Neural cell (in vitro differentiated cells): ENCODE data around the gene GATA2. TPM values are rescaled to one million over a fixed set of nuclear protein-coding genes. Genes with fewer than 3 reads are reported as not detected.

Experiments used
- H2AFZ ChIP-seq: fragments of 200-600, 300-800 bp; sonication (generic), shearing (Covaris generic); 2 replicates; pipeline ENCODE4 v1.6.0; 2014; ENCODE audit warnings: low read depth, mild to moderate bottlenecking, antibody characterized with exemption, low read length, moderate library complexity
- H3F3A ChIP-seq: fragments of 200-600 bp; shearing (Covaris generic); 2 replicates; pipeline ENCODE4 v1.6.1; 2016; ENCODE audit warnings: mild to moderate bottlenecking, moderate library complexity, mixed read lengths, antibody characterized with exemption, low read length; ENCODE audit not compliant: insufficient read depth, poor library complexity, severe bottlenecking
- H3K27ac ChIP-seq: fragments of 200-600, 300-800 bp; sonication (generic), shearing (Covaris generic); 2 replicates; pipeline ENCODE4 v1.5.1; 2014; ENCODE audit warnings: mild to moderate bottlenecking, low read length, moderate library complexity
- H3K27me3 ChIP-seq: fragments of 300-800, 200-600 bp; sonication (generic), shearing (Covaris generic); 2 replicates; pipeline ENCODE4 v1.6.0; 2014; ENCODE audit warnings: mild to moderate bottlenecking, low read depth, low read length, moderate library complexity; ENCODE audit not compliant: insufficient read depth
- H3K36me3 ChIP-seq: fragments of 300-800, 200-600 bp; sonication (generic), shearing (Covaris generic); 2 replicates; pipeline ENCODE4 v1.5.1; 2014; ENCODE audit warnings: mild to moderate bottlenecking, antibody characterized with exemption, low read length, moderate library complexity; ENCODE audit not compliant: insufficient read depth
- H3K4me2 ChIP-seq: fragments of 300-800, 200-600 bp; sonication (generic), shearing (Covaris generic); 2 replicates; pipeline ENCODE4 v1.6.0; 2014; ENCODE audit warnings: mild to moderate bottlenecking, low read length
- H3K4me3 ChIP-seq: fragments of 300-800, 200-600 bp; sonication (generic), shearing (Covaris generic); 2 replicates; pipeline ENCODE4 v1.5.1; 2014; ENCODE audit warnings: mild to moderate bottlenecking, low read length, moderate library complexity
- H3K79me2 ChIP-seq: fragments of 200-600 bp; shearing (Covaris generic); replicated peaks from 2 replicates; pipeline ENCODE4 v1.6.0; 2014; ENCODE audit warnings: mild to moderate bottlenecking, low read length, moderate library complexity; ENCODE audit not compliant: insufficient read depth
- H3K9ac ChIP-seq: fragments of 300-800, 200-600 bp; sonication (generic), shearing (Covaris generic); 2 replicates; pipeline ENCODE4 v1.6.1; 2016; ENCODE audit warnings: mild to moderate bottlenecking, low read length, mixed read lengths
- H3K9me2 ChIP-seq: fragments of 200-600 bp; shearing (Covaris generic); 2 replicates; pipeline ENCODE4 v1.6.1; 2016; ENCODE audit warnings: mild to moderate bottlenecking, low read length, mixed read lengths; ENCODE audit not compliant: insufficient read depth
- H3K9me3 ChIP-seq: fragments of 200-600, 300-800 bp; sonication (generic), shearing (Covaris generic); 2 replicates; pipeline ENCODE4 v1.6.1; 2016; ENCODE audit warnings: mild to moderate bottlenecking, mixed run types, low read length, moderate library complexity, mixed read lengths
- H4K20me1 ChIP-seq: fragments of 200-600 bp; shearing (Covaris generic); 2 replicates; pipeline ENCODE4 v1.6.1; 2016; ENCODE audit warnings: mild to moderate bottlenecking, mixed run types; ENCODE audit not compliant: insufficient read depth
- CTCF ChIP-seq: fragments of 450-650 bp; IDR thresholded peaks from 2 replicates; pipeline ENCODE4 v1.5.1; 2014; ENCODE audit warnings: antibody characterized with exemption, mild to moderate bottlenecking, moderate library complexity; ENCODE audit not compliant: poor library complexity, severe bottlenecking
- EP300 ChIP-seq: fragments of 450-650 bp; conservative IDR thresholded peaks from 2 replicates; pipeline ENCODE4 v1.6.1; 2014; ENCODE audit warnings: antibody characterized with exemption, mild to moderate bottlenecking, moderate library complexity; ENCODE audit not compliant: poor library complexity, severe bottlenecking
- EZH2 ChIP-seq: fragments of 200-600, 300-800 bp; shearing (Covaris generic), sonication (generic); IDR thresholded peaks from 2 replicates; pipeline ENCODE4 v1.6.1; 2014; ENCODE audit warnings: antibody characterized with exemption, low read length, borderline replicate concordance, mild to moderate bottlenecking; ENCODE audit not compliant: insufficient read depth, poor library complexity, severe bottlenecking
- MXI1 ChIP-seq: fragments of 450-650 bp; conservative IDR thresholded peaks from 2 replicates; pipeline ENCODE4 v1.6.1; 2014; ENCODE audit warnings: antibody characterized with exemption, mild to moderate bottlenecking; ENCODE audit not compliant: poor library complexity, severe bottlenecking
- POLR2AphosphoS5 ChIP-seq: IDR thresholded peaks from 2 replicates; pipeline ENCODE4 v1.6.1; 2012
- RAD21 ChIP-seq: fragments of 450-650 bp; conservative IDR thresholded peaks from 2 replicates; pipeline ENCODE4 v1.6.1; 2014; ENCODE audit warnings: antibody characterized with exemption, mild to moderate bottlenecking, moderate library complexity
- SMC3 ChIP-seq: fragments of 450-650 bp; conservative IDR thresholded peaks from 2 replicates; pipeline ENCODE4 v1.6.1; 2014; ENCODE audit warnings: antibody characterized with exemption, mild to moderate bottlenecking, moderate library complexity; ENCODE audit not compliant: poor library complexity
- TAF1 ChIP-seq: IDR thresholded peaks from 2 replicates; pipeline ENCODE4 v1.6.1; 2012; ENCODE audit warnings: low read depth
- polyA plus RNA-seq: library from polyadenylated mRNA; depleted of rRNA; stranded (reverse); fragments of >200 nt; gene quantifications from 2 replicates; pipeline ENCODE4 v1.2.3, GENCODE V29; 2014
- TF ChIP-seq, protein P1 (sequence below): IDR thresholded peaks from 2 replicates; pipeline ENCODE4 v1.6.1; 2012; ENCODE audit warnings: borderline replicate concordance

GATA2 gene
- polyA plus RNA-seq, 1 donor from 2014 or later = not detected

DNA sequence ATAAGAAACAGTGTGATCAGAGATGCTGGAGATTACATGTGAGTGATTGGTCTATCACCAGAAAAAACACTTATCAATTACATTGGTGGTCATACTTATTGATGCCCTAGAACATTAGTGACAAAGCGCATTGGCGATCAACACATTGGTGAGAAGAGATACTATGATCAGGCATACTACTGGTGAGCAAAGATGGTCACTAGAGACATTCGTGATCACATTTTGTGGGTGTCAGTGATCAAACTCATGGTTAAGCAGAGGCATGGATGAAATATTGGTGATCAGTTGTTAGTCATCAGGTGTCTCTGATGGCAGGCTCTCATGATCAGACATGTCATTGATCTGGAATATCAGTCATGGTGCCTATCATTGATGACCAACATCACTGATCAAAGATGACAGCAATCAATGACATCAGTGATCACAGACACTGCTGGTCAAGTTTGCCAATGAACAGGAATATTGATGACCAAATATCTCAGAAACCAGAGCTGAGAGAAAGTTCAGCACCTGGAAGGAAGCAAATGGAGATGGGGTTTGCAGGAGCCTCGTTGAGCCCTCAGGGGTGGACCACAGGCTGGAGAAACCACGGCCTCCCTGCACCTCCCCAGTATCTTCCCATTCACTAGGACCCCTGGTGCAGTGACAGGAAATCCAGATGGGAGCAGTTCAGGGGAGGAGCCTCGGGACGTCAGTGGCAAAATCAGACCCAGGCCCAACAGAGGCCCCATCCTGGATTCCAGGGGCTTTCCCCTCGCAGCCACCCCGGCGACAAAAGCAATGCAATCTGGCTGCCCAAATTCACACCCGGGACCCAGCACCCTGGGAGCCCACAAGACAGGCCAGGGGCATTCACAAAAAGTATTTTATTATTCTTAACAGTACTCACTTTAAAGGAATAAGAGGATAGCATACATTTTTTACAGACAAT, 14.2 kb downstream of the GATA2 start:
- Histone ChIP-seq H3K27ac (no peak overlapping the region), H3K4me3 (no peak overlapping the region), H3K9me2 (no peaks in the 10 kb centered on the region), H4K20me1 (no peaks in the 10 kb centered on the region), H3K4me2 (no peak overlapping the region), H3K36me3 (no peaks in the 10 kb centered on the region), H3K27me3 (peaks cover 64% of the 10 kb centered on the region), H3K79me2 (no peaks in the 10 kb centered on the region), H3F3A (no peaks in the 10 kb centered on the region), H2AFZ (no peak overlapping the region), H3K9ac (no peak overlapping the region), H3K9me3 (no peaks in the 10 kb centered on the region)
- TF ChIP-seq EZH2 (no peak), MXI1 (no peak), SMC3 (no peak), POLR2AphosphoS5 (no peak)
- TF ChIP-seq, protein P1, sequence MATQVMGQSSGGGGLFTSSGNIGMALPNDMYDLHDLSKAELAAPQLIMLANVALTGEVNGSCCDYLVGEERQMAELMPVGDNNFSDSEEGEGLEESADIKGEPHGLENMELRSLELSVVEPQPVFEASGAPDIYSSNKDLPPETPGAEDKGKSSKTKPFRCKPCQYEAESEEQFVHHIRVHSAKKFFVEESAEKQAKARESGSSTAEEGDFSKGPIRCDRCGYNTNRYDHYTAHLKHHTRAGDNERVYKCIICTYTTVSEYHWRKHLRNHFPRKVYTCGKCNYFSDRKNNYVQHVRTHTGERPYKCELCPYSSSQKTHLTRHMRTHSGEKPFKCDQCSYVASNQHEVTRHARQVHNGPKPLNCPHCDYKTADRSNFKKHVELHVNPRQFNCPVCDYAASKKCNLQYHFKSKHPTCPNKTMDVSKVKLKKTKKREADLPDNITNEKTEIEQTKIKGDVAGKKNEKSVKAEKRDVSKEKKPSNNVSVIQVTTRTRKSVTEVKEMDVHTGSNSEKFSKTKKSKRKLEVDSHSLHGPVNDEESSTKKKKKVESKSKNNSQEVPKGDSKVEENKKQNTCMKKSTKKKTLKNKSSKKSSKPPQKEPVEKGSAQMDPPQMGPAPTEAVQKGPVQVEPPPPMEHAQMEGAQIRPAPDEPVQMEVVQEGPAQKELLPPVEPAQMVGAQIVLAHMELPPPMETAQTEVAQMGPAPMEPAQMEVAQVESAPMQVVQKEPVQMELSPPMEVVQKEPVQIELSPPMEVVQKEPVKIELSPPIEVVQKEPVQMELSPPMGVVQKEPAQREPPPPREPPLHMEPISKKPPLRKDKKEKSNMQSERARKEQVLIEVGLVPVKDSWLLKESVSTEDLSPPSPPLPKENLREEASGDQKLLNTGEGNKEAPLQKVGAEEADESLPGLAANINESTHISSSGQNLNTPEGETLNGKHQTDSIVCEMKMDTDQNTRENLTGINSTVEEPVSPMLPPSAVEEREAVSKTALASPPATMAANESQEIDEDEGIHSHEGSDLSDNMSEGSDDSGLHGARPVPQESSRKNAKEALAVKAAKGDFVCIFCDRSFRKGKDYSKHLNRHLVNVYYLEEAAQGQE = no peak

DNA sequence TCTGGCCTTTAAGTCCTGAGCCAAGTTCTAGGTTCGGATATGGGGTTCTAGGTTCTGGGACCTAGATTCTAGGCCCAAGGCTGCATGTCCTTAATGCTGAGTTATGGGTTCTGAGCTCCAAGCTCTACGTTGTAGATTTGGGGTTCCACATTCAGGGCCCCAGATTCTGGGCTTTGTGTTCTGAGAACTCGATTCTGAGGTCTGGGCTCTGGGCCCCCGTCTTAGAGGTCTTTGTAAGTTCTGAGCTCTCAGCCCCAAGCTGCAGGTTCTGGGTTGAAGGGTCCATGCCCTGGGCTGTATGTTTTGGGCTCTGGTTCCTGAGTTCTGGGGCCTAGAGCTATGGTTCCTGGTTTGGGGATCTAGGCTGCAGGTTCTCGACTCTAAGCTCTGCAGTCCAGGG, 16.3 kb downstream of the GATA2 start:
- no peak overlapping the region for H3K4me3 ChIP-seq
- H3K9me3 ChIP-seq = no peaks in the 10 kb centered on the region
- H3K9me2 ChIP-seq = no peaks in the 10 kb centered on the region
- H3K4me2 ChIP-seq = no peak overlapping the region
- no peaks in the 10 kb centered on the region for H3K36me3 ChIP-seq
- peaks cover 51% of the 10 kb centered on the region for H3K27me3 ChIP-seq
- H3K9ac ChIP-seq = no peak overlapping the region
- H4K20me1 ChIP-seq = no peaks in the 10 kb centered on the region
- H3K27ac ChIP-seq = no peak overlapping the region
- no peak overlapping the region for H2AFZ ChIP-seq
- H3F3A ChIP-seq = no peaks in the 10 kb centered on the region
- no peaks in the 10 kb centered on the region for H3K79me2 ChIP-seq
- TF ChIP-seq EZH2 (no peak), EP300 (no peak)

DNA sequence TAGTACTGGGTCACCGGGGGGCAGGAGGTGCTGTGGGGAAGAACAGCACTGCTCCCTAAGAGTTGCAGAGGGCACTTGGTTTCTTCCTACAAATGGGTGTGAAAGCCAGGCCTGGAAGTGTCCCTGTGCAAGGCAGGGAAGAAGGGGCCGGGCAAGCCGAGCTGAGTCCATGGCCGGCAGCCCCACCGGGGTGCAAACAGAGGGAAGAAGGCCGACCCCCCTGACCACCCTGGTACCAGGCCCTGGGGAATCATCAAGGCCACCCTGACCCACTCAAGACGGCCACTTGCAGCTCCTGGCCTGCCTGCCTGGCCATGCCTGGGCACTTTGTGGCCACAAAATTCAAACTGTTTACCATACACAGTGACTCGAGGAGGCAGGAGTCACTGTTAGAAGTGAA, 17.6 kb downstream of the GATA2 start:
- no peaks in the 10 kb centered on the region for H3K79me2 ChIP-seq

More for the DNA sequence above, 17.6 kb downstream of the GATA2 start:
- Histone ChIP-seq H3K9ac (no peak overlapping the region), H3K9me2 (no peaks in the 10 kb centered on the region), H2AFZ (no peak overlapping the region), H3K27ac (no peak overlapping the region), H3K36me3 (no peaks in the 10 kb centered on the region), H3K4me3 (no peak overlapping the region), H4K20me1 (no peaks in the 10 kb centered on the region), H3K4me2 (no peak overlapping the region), H3K9me3 (no peaks in the 10 kb centered on the region), H3F3A (no peaks in the 10 kb centered on the region), H3K27me3 (peaks cover 38% of the 10 kb centered on the region)
- no peak for TF ChIP-seq MXI1
- no peak for TF ChIP-seq SMC3
- no peak for TF ChIP-seq EP300
- TF ChIP-seq RAD21 = no peak
- no peak for TF ChIP-seq EZH2
- TF ChIP-seq CTCF = no peak
- TF ChIP-seq, protein P1 = no peak
- TF ChIP-seq POLR2AphosphoS5 = no peak
- TF ChIP-seq TAF1 = no peak
